Endothelial cell of umbilical vein (primary cell): ENCODE results near the gene RGSL1.

Experiments
- CTCF ChIP-seq, 2 donors: IDR thresholded peaks; 1 replicate in 1 of 2; 2 replicates in 1 of 2; pipeline ENCODE4 v1.5.1; 2011; ENCODE audit warnings: low read length in 2 of 2, mild to moderate bottlenecking in 2 of 2, moderate library complexity in 2 of 2, control low read depth in 1 of 2, inconsistent platforms in 1 of 2, low read depth in 1 of 2; ENCODE audit not compliant: insufficient read depth in 1 of 2; ENCODE audit errors: extremely low read depth in 1 of 2
- EZH2 ChIP-seq: IDR thresholded peaks from 2 replicates; pipeline ENCODE4 v1.6.1; 2012; ENCODE audit warnings: borderline replicate concordance, low read depth, mild to moderate bottlenecking, moderate library complexity, low read length, inconsistent platforms; ENCODE audit not compliant: severe bottlenecking
- FOS ChIP-seq: IDR thresholded peaks from 2 replicates; pipeline ENCODE4 v1.6.1; 2011; ENCODE audit warnings: mild to moderate bottlenecking, low read length, moderate library complexity, borderline replicate concordance; ENCODE audit not compliant: insufficient read depth
- GATA2 ChIP-seq: IDR thresholded peaks from 2 replicates; pipeline ENCODE4 v1.7.0; 2011; ENCODE audit warnings: low read depth, mild to moderate bottlenecking, moderate library complexity, mixed read lengths, low read length; ENCODE audit not compliant: insufficient read length, insufficient read depth
- JUN ChIP-seq: IDR thresholded peaks from 2 replicates; pipeline ENCODE4 v1.6.1; 2011; ENCODE audit warnings: borderline replicate concordance, low read depth; ENCODE audit not compliant: insufficient read length, insufficient read depth
- MAX ChIP-seq: IDR thresholded peaks from 2 replicates; pipeline ENCODE4 v1.6.1; 2011; ENCODE audit not compliant: insufficient read depth, insufficient read length
- POLR2A ChIP-seq: IDR thresholded peaks from 2 replicates; pipeline ENCODE4 v1.6.1; 2012; ENCODE audit warnings: low read depth, mild to moderate bottlenecking, control low read depth, low read length
- POLR2AphosphoS5 ChIP-seq: IDR thresholded peaks from 2 replicates; pipeline ENCODE4 v1.6.1; 2012; ENCODE audit warnings: low read depth, mild to moderate bottlenecking, control low read depth, low read length, moderate library complexity; ENCODE audit not compliant: insufficient read depth

- TF ChIP-seq CTCF (IDR thresholded peaks at IDR 0.05; ENCODE audit: extremely low read depth in 1 of 2, insufficient read depth in 1 of 2, low read depth in 1 of 2, low read length in 2 of 2): no peak
- no peak for TF ChIP-seq EZH2
- TF ChIP-seq POLR2A: no peak
- TF ChIP-seq FOS: no peak
- TF ChIP-seq POLR2AphosphoS5: no peak
- TF ChIP-seq JUN: no peak
- TF ChIP-seq MAX: no peak
- TF ChIP-seq GATA2: no peak
These were observed 110.5 kb downstream of the RGSL1 start for GRCh38 chr1:182560392-182560984.
